Tibial nerve (tissue), 4 donors: ENCODE measurements around the gene AHCYL1.

Experiments used
- CTCF ChIP-seq, 5 experiments: fragments of 200-600 bp in 3 of 5; fragments of 450-650 bp in 2 of 5; sonication (generic) in 3 of 5; IDR thresholded peaks; one replicate each; pipeline ENCODE4 v1.5.1; 2016 to 2019; ENCODE audit warnings: antibody characterized with exemption in 5 of 5, mild to moderate bottlenecking in 3 of 5, moderate library complexity in 2 of 5
- EP300 ChIP-seq, 2 donors: sonication (generic); formaldehyde crosslinking; IDR thresholded peaks; one replicate each; pipeline ENCODE4 v1.6.1; 2017; ENCODE audit warnings: antibody characterized with exemption in 2 of 2, mild to moderate bottlenecking in 1 of 2
- POLR2A ChIP-seq, 2 donors: fragments of 450-650 bp; IDR thresholded peaks; one replicate each; pipeline ENCODE4 v1.6.1; 2017; ENCODE audit warnings: antibody characterized with exemption in 2 of 2, mild to moderate bottlenecking in 2 of 2, moderate library complexity in 2 of 2

DNA sequence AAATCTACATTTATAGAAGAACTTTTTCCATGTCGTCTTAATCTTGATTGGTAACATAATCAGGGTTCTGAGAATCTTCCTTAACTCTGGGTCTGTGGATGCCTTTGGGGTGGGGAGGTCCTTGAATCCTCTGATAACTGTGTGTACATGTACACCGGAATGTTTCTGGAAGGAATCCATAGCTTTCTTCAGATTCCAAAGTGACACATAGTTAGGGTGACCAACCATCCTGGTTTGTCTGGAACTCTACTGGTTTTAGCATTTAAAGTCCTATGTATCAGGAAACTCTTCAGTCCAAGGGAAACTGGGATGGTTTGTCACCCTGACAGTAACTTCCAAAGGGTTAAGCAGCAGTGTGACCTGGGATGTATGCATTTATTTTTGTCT lies 66.7 kb downstream of the AHCYL1 start:
- no peak for TF ChIP-seq CTCF (IDR thresholded peaks at IDR 0.05)
- no peak for TF ChIP-seq POLR2A (IDR thresholded peaks at IDR 0.05)
- no peak for TF ChIP-seq EP300 (IDR thresholded peaks at IDR 0.05)
